ENCODE data around the gene ZP3. TPM values are rescaled to one million over a fixed set of nuclear protein-coding genes. Genes with fewer than 3 reads are reported as not detected.
"Not testable (repeated sequence)": the region's sequence is repeated elsewhere in the genome, so short reads cannot be mapped to it uniquely, and the experiment has no call there.

ZP3 gene
- polyA plus RNA-seq, 4 donors = 1.7 to 16.2 (median 3.2) TPM

DNA sequence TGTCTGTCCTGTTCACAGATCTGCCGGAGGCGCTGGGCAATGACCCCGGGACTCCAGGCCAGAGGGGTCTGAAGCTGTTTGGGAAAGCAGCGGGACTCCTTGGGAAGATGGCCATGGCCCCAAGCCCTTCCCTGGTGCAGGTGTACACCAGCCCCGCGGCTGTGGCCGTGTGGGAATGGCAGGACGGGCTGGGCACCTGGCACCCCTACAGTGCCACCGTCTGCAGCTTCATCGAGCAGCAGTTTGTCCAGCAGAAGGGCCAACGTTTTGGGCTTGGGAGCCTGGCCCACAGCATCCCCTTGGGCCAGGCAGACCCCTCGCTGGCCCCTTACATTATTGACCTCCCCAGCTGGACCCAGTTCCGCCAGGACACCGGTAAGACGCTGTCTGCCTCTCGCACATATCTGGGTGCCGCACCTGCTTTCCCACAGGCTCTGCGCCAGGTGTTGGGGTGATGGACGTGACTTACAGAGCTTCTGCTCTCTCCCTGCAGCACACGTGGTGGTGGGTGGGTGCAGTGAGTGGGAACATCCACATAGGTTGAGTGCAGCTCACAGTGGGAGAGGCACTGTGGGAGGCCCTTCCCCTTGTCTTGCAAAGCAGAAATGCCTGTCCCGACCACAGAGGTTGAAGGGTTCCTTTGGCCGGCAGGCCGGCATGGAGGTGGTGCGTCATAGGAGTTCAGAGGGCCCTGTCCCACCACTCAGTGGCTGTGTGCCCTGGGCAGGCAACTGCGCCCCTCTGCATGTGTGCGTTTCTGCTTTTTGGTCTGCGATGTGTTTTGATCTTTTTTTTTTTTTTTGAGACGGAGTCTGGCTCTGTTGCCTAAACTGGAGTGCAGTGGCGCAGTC lies 55.9 kb downstream of the ZP3 start:
- DNase-seq (ENCODE audit: low read depth in 4 of 4, low spot score in 2 of 4) = not testable (repeated sequence)

DNA sequence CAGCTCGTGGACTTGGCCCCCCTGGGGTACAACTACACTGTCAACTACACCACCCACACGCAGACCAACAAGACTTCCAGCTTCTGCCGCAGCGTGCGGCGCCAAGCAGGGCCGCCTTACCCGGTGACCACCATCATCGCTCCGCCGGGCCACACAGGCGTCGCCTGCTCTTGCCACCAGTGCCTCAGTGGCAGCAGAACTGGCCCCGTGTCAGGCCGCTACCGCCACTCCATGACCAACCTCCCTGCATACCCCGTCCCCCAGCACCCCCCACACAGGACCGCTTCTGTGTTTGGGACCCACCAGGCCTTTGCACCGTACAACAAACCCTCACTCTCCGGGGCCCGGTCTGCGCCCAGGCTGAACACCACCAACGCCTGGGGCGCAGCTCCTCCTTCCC lies 57.9 kb downstream of the ZP3 start:
- not testable (repeated sequence) for DNase-seq (ENCODE audit: low read depth in 4 of 4, low spot score in 2 of 4)

DNA sequence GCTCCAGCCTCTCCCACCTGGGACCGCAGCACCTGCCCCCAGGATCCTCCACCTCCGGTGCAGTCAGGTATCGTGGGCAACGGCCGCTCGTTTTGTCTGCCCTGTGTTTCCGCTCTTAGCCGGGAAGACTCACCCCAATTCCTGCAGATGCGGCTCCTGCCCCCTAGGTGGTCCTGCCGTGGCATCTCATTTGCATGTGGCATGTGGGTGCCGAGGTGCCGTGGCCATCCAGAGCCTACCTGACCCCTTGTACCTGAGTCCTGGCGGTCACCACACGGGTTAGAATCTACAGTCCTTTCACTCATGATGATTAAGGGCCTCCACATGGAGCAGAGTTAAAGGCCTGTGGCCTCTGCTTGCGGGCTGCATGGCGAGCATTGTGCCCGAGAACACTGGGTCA lies 58.3 kb downstream of the ZP3 start:
- DNase-seq (ENCODE audit: low read depth in 4 of 4, low spot score in 2 of 4) = not testable (repeated sequence)

DNA sequence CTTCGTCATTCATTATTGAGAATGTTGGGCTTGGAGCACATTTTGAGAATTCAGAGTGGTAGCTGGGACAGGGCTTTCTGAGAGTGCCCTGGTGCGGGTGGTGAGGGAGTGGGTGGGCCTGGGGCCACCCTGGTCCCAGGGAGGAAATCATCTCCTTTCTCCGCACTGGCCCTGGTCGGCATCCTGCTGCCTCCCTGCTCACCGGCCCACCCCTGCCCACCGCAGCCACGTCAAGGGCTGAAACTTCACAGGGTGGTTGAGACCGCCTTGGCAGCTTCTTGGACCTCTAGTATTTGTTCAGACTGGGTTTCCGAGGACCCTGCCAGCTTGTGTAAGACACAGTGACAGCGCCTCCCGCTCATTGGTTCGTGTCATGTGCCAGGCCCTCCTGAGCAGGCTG lies 59.7 kb downstream of the ZP3 start:
- DNase-seq (ENCODE audit: low read depth in 4 of 4, low spot score in 2 of 4) = not testable (repeated sequence)

DNA sequence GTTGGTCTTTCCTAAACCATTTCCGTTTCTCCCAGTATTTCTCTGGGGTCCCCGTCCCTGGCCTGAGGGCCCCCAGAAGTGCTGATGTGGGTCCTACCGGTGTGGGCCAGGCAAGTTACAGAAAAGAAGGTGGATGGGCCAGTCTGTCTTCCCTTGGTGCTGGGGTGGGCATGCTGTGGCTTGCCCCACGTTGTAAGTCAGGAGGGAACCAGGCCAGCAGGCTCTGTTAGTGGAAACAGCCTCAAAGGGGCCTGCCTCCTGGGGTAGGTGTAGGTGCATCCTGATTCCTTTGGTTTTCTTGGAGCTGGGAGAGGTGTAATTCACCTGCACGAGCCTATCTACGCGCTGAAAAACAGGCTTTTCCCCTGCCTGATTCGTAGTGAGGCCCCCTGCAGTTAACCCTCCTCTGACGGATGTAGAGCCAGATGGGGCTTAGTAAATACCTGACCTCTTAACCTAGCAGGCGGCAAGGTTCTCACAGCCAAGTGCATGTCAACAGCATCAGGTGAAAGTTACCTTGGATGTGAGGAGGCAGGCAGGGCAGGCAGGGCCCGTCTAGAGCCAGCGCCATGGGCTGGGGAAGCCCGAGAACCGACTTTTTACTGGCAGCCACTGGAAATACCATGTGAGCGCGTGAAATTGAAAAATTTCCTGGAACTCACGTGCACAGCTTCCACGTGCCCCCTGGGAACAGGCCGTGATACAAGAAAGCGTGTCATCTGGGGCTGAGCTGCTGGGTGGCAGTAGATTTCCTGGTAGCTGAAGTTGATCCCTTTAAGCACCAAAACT lies 61.3 kb downstream of the ZP3 start:
- not testable (repeated sequence) for DNase-seq (ENCODE audit: low read depth in 4 of 4, low spot score in 2 of 4)

DNA sequence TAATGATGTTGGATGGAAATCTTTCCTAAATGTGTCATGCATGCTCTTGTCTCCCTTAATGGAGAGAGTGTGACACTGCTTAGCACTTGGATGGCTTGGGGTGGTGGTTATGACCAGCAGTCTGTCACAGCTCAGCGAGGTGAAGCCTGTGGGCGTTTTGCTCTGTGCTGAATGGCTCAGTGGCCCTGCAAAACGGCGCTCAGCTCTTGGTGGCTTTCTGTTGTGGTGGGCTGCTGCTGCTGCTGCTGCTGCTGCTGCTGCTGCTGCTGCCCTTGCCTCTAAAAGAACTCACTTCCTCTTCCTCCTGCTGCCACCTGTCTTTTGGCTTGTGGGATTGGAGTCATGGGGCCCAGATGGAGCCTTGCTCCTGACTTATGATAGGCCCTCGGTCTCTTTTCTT lies 61.9 kb downstream of the ZP3 start:
- DNase-seq (ENCODE audit: low read depth in 4 of 4, low spot score in 2 of 4) = not testable (repeated sequence)

DNA sequence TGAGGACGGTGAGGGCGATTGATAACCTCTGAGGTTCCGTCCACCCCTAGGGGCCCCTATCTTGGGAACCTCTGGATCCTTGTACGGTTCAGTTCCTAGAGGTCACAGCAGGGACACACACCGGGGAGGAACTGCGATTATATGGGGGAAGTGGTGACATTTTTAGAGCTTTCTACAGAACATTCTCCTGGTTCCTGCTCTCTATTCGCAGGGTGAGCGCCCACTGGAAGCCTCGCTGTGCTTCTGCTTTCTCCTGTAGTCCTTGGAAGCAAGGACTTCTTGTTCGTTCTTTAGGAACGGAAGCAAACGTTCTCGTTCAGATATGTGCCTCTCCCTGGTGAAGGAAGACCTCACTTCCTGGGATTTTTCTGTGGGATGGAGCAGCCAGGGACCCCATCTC lies 63.2 kb downstream of the ZP3 start:
- DNase-seq (ENCODE audit: low read depth in 4 of 4, low spot score in 2 of 4) = not testable (repeated sequence)

Other genes starting within 250 kb of the ZP3 start
- gene SRRM3, start 223.1 kb upstream of the ZP3 start, polyA plus RNA-seq (ENCODE audit: insufficient read length in 4 of 4) = 1 to 10 TPM; 1.0 to 2.3 (median 1.7) TPM
- gene HSPB1, start 122.3 kb upstream of the ZP3 start, polyA plus RNA-seq (ENCODE audit: insufficient read length in 4 of 4) = 100 to 1,000 TPM; 137 to 302 (median 224) TPM
- 100 to 1,000 TPM; 117 to 129 (median 125) TPM for gene YWHAG, start 66.0 kb upstream of the ZP3 start, polyA plus RNA-seq (ENCODE audit: insufficient read length in 4 of 4)
- 1 to 10 TPM; 3.9 to 6.9 (median 4.4) TPM for gene SSC4D, start 15.3 kb upstream of the ZP3 start, polyA plus RNA-seq (ENCODE audit: insufficient read length in 4 of 4)
- gene DTX2, start 36.8 kb downstream of the ZP3 start, polyA plus RNA-seq (ENCODE audit: insufficient read length in 4 of 4) = 10 to 100 TPM in 1 of 4 donors, 1 to 10 TPM in 3; 5.6 to 14.5 (median 9.3) TPM
- gene UPK3B, start 85.6 kb downstream of the ZP3 start, polyA plus RNA-seq (ENCODE audit: insufficient read length in 4 of 4) = 1 to 10 TPM; 2.2 to 4.2 (median 2.6) TPM
- gene SPDYE16, start 118.3 kb downstream of the ZP3 start, polyA plus RNA-seq (ENCODE audit: insufficient read length in 4 of 4) = 1 to 10 TPM; 1.3 to 6.0 (median 2.9) TPM
- 10 to 100 TPM; 10.9 to 20.4 (median 17.9) TPM for gene POMZP3, start 202.3 kb downstream of the ZP3 start, polyA plus RNA-seq (ENCODE audit: insufficient read length in 4 of 4)